Right cardiac atrium (tissue), 5 donors: Measurements from ENCODE around the gene HS6ST3. TPM values are rescaled to one million over a fixed set of nuclear protein-coding genes. Genes with fewer than 3 reads are reported as not detected.

Experiments
- ATAC-seq, 2 donors: fragments of 200-7000 bp; cut with Tn5 transposase; one replicate each; pipeline versions ENCODE4 v1.8.0 to v1.9.1; 2020; ENCODE audit warnings: moderate library complexity in 2 of 2, mild to moderate bottlenecking in 1 of 2
- DNase-seq, 3 donors: peaks; one replicate each; pipeline ENCODE4 v3.0.0-alpha.2; 2020
- H3K27ac ChIP-seq: one replicate; pipeline ENCODE4 v1.5.1; 2013; ENCODE audit warnings: mild to moderate bottlenecking, low read length, control low read depth, moderate library complexity
- H3K27me3 ChIP-seq: one replicate; pipeline ENCODE4 v1.6.1; 2013; ENCODE audit not compliant: control insufficient read depth, insufficient read depth
- H3K4me1 ChIP-seq: one replicate; pipeline ENCODE4 v1.6.1; 2013; ENCODE audit warnings: low read length; ENCODE audit not compliant: control insufficient read depth, insufficient read depth
- H3K4me3 ChIP-seq: one replicate; pipeline ENCODE4 v1.5.1; 2013; ENCODE audit warnings: low read length, control low read depth
- H3K9me3 ChIP-seq: one replicate; pipeline ENCODE4 v1.6.1; 2013; ENCODE audit warnings: low read length; ENCODE audit not compliant: control insufficient read depth
- WGBS: extraction: QIAGEN DNeasy Blood & Tissue Kit; methylation state at CpG from one replicate; pipeline ENCODE4 v1.1.7; 2013; 5-methylcytosine and 5-hydroxymethylcytosine counted together
- intact Hi-C, 4 donors: fragments of 100-400 bp; cut with DNase I; formaldehyde crosslinking; loops; one replicate each; pipeline versions ENCODE4 v1.11.0 to v1.14.0; 2022 to 2023
- polyA plus RNA-seq: library from polyadenylated mRNA; stranded (reverse); fragments of 200-250 nt; gene quantifications from one replicate; pipeline ENCODE4 v1.2.3, GENCODE V29; 2013
- total RNA-seq, 4 donors: library from RNA; stranded (reverse); fragmentation: NEBNext Ultra II Directional; extraction: Animal tissue kit (Norgen Biotek cat#: 25700); gene quantifications; one replicate each; pipeline ENCODE4 v1.2.1, GENCODE V29; 2021
- donor health status: healthy with polysubstance abuse.
- donor health status: DM: no; HTN: yes; CAD: no.
- donor health status: DM: no; HTN: no; CAD: no.
- donor health status: DM: no; HTN: yes; CAD: no; lungs with severe emphysema.
- donor health status: DM: yes; HTN: yes; CAD: no.

Gene HS6ST3
- total and polyA plus RNA-seq, 5 donors = 0.64 to 1.3 (median 0.79) TPM

- intact Hi-C loops = no loop called here
- Histone ChIP-seq H3K27ac (no peak overlapping the region), H3K4me1 (no peaks in the 10 kb centered on the region), H3K27me3 (no peaks in the 10 kb centered on the region), H3K9me3 (no peaks in the 10 kb centered on the region), H3K4me3 (no peak overlapping the region)
- no peak for ATAC-seq
- DNase-seq = no peak
- 73% methylated on average over 5 of the region's 5 CpGs for WGBS
Measured at GRCh38 chr13:96202315-96202714, 112.4 kb downstream of the HS6ST3 start.

GRCh38 chr13:96203471-96203870 is 113.6 kb downstream of the HS6ST3 start:
- intact Hi-C loops = no loop called here

DNA sequence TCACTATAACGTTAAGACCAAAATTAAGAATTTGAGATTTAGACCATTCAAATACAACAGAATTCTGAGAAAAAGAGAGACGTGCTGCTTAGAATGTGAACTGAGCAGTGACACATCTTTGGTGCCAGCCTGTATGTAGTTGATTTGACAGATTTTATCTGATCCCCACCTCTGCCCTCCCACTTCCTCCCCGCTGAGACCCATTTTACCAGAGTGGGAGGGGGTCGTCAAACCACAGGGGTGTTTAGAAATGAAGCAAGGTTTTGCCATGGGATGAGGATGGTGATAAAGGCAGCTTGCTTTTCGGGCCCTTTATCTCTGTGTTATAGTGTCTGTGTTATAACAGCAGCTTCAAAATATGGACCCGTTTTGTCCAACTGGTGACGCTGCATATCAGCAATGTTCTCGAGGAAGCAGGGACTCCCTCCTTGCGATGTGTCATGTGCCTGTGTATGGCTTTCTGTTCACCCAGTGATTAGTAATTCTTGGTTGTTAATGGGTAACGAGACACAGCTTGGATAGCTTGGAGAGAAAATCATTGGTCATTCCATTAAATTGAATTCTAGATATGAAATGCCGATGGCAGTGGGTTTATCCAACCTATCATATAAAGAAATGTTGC is 125.0 kb downstream of the HS6ST3 start:
- ATAC-seq (no peak), DNase-seq (no peak)
- WGBS = 50% methylated on average over 11 of the region's 11 CpGs
- Histone ChIP-seq H3K27ac (no peak overlapping the region), H3K9me3 (no peaks in the 10 kb centered on the region), H3K4me3 (no peak overlapping the region), H3K27me3 (no peaks in the 10 kb centered on the region), H3K4me1 (no peaks in the 10 kb centered on the region)
- intact Hi-C loops = no loop called here

More at GRCh38 chr13:96203471-96203870, 113.6 kb downstream of the HS6ST3 start:
- no peaks in the 10 kb centered on the region for H3K4me1 ChIP-seq
- H3K9me3 ChIP-seq = no peaks in the 10 kb centered on the region
- WGBS = 69% methylated on average over 2 of the region's 2 CpGs
- no peak overlapping the region for H3K27ac ChIP-seq
- no peaks in the 10 kb centered on the region for H3K27me3 ChIP-seq
- ATAC-seq = no peak
- H3K4me3 ChIP-seq = no peak overlapping the region
- DNase-seq = no peak

DNA sequence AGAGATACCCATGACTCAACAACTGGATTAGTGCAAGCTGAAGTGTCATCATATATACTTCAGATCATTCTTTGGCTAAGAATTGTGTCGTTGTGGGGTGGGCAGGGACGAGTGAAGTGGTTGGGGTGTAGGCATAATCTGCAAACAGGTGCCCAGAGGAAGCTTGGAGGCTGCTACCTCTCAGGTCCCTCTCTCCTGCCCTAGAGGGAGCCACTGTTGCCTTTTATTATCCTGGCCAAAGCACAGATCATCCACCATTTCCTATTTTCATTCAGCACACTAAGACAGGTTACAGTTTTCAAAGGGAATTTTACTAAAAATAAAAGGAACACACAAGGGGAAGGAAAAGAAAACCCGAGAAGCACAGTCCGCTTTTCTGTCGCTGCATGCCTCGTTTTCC is 126.6 kb downstream of the HS6ST3 start:
- WGBS = 87% methylated on average over 6 of the region's 6 CpGs

GRCh38 chr13:96218475-96218874 is 128.6 kb downstream of the HS6ST3 start:
- Histone ChIP-seq H3K27ac (peak overlapping the region; percentile 37), H3K27me3 (no peaks in the 10 kb centered on the region), H3K4me3 (no peak overlapping the region), H3K4me1 (no peaks in the 10 kb centered on the region), H3K9me3 (no peaks in the 10 kb centered on the region)
- 29% methylated on average over 4 of the region's 4 CpGs for WGBS
- DNase-seq = no peak
- intact Hi-C loops = no loop called here
- ATAC-seq = peak; percentile 48 to 68

More for the DNA sequence above, 126.6 kb downstream of the HS6ST3 start:
- intact Hi-C loops = no loop called here
- no peak for ATAC-seq
- Histone ChIP-seq H3K27me3 (no peaks in the 10 kb centered on the region), H3K4me3 (no peak overlapping the region), H3K4me1 (no peaks in the 10 kb centered on the region), H3K27ac (no peak overlapping the region), H3K9me3 (no peaks in the 10 kb centered on the region)
- DNase-seq = no peak

DNA sequence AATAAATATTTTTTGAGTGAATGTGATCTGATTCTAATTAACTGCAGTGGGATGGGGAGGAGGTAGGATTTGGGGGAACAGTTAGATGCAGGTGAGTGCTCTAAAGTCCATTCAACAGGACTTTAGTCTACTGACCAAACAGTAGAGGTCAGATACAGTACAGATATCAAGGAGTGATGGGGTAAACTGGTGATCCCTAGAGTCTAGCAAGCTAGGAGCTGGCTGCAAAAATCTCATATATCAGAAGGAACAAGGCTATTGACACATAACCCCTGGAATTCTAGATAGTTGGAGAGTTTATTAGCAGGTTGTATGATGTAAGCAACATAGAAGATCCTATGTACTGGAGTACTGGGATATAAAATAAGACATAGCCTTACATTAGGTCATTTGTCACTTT is 131.6 kb downstream of the HS6ST3 start:
- H3K27me3 ChIP-seq = no peaks in the 10 kb centered on the region
- no peak overlapping the region for H3K4me3 ChIP-seq
- no peak for ATAC-seq
- H3K4me1 ChIP-seq = no peaks in the 10 kb centered on the region
- no peak overlapping the region for H3K27ac ChIP-seq
- no peaks in the 10 kb centered on the region for H3K9me3 ChIP-seq
- intact Hi-C loops = no loop called here
- no peak for DNase-seq

GRCh38 chr13:96223231-96223630 is 133.3 kb downstream of the HS6ST3 start:
- intact Hi-C loops = no loop called here
- ATAC-seq = peak; percentile 91 to 93
- H3K4me3 ChIP-seq = no peak overlapping the region
- H3K27me3 ChIP-seq = no peaks in the 10 kb centered on the region
- DNase-seq = peak; percentile 20 to 60 (median 50)
- H3K9me3 ChIP-seq = no peaks in the 10 kb centered on the region
- H3K27ac ChIP-seq = no peak overlapping the region
- H3K4me1 ChIP-seq = no peaks in the 10 kb centered on the region
- 64% methylated on average over 5 of the region's 5 CpGs for WGBS

DNA sequence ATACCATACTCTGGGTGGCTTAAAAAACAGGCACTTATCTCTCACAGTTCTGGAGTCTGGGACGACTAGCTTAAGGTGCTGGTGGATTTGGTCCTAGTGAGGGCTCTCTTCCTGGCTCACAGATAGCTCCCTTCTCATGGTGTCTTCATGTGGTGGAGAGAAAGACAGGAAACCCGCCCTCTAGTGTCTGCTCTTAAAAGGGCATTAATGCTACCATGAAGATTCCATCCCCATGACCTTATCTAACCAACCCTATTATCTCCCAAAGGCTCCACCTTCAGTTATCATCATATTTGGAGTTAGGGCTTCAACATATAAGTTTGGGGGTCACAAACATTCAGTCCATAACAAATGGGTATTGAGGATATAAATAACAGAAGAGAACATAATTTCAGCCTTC is 139.4 kb downstream of the HS6ST3 start:
- WGBS = 17% methylated on average over 2 of the region's 2 CpGs
- Histone ChIP-seq H3K27ac (no peak overlapping the region), H3K4me1 (no peaks in the 10 kb centered on the region), H3K9me3 (no peaks in the 10 kb centered on the region), H3K27me3 (no peaks in the 10 kb centered on the region), H3K4me3 (no peak overlapping the region)
- DNase-seq (no peak), ATAC-seq (no peak)
- intact Hi-C loops = no loop called here

DNA sequence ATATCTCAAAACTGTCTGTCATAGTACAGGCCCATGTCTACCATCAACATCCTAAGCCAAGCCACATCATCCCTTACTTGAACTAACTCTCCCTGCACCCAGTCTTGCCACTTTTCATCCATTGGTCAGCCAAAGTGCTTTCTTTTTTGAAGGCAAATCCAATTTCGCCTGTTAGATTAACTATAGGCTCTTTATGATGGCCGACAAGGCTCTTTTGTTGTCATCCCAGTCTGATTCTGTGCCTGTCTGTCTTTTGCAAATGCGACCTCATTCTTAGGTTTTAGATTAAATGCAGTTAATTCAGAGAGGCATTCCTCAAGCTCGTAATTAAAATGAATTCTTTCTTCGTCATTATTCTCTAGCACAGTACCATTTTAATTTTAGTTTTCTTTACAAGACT is 148.3 kb downstream of the HS6ST3 start:
- intact Hi-C loops = no loop called here
- 77% methylated on average over 5 of the region's 5 CpGs for WGBS
- ATAC-seq = no peak

DNA sequence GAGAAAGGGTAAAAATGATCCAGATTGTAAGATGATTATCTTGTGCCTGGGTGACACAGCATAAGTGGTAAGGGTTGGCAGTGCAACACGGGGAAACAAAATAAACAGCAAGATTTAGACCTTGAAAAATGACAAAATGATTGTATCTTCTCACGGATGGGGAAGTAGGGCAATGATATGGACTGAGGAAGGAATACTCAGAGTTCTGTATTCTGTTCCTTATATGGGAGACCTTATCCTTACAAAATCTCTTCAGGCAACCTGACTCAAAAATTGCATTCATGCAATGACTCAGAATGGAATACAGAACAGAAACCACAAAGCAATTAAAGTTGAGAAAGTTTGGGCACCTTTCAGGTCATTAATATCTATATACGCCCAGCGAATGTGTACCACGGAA is 149.0 kb downstream of the HS6ST3 start:
- 77% methylated on average over 5 of the region's 5 CpGs for WGBS
- H3K27ac ChIP-seq = no peak overlapping the region
- H3K4me1 ChIP-seq = peaks cover 3% of the 10 kb centered on the region
- ATAC-seq (no peak), DNase-seq (no peak)
- no peaks in the 10 kb centered on the region for H3K27me3 ChIP-seq
- intact Hi-C loops = no loop called here
- no peaks in the 10 kb centered on the region for H3K9me3 ChIP-seq
- H3K4me3 ChIP-seq = no peak overlapping the region

More for the DNA sequence above, 148.3 kb downstream of the HS6ST3 start:
- H3K4me1 ChIP-seq = peaks cover 3% of the 10 kb centered on the region
- H3K27me3 ChIP-seq = no peaks in the 10 kb centered on the region
- H3K4me3 ChIP-seq = no peak overlapping the region
- H3K27ac ChIP-seq = no peak overlapping the region
- DNase-seq = no peak
- no peaks in the 10 kb centered on the region for H3K9me3 ChIP-seq

- intact Hi-C loops = no loop called here
- DNase-seq = no peak
- H3K9me3 ChIP-seq = no peaks in the 10 kb centered on the region
- no peaks in the 10 kb centered on the region for H3K4me1 ChIP-seq
- H3K27me3 ChIP-seq = no peaks in the 10 kb centered on the region
- no peak overlapping the region for H3K27ac ChIP-seq
- 54% methylated on average over 1 of the region's 1 CpG for WGBS
- no peak overlapping the region for H3K4me3 ChIP-seq
- no peak for ATAC-seq
Measured at GRCh38 chr13:96243376-96243775, 153.5 kb downstream of the HS6ST3 start.

GRCh38 chr13:96248103-96248502 is 158.2 kb downstream of the HS6ST3 start:
- H3K27me3 ChIP-seq = no peaks in the 10 kb centered on the region
- no peak overlapping the region for H3K27ac ChIP-seq
- no peaks in the 10 kb centered on the region for H3K4me1 ChIP-seq
- no peak for ATAC-seq
- H3K4me3 ChIP-seq = no peak overlapping the region
- intact Hi-C loops = no loop called here
- DNase-seq = no peak
- H3K9me3 ChIP-seq = no peaks in the 10 kb centered on the region
- WGBS = 55% methylated on average over 2 of the region's 2 CpGs
